Lower leg skin (tissue), 4 donors: Measurements from ENCODE around the gene LRRC37A. TPM values are rescaled to one million over a fixed set of nuclear protein-coding genes. Genes with fewer than 3 reads are reported as not detected.
"Not testable (repeated sequence)": the region's sequence is repeated elsewhere in the genome, so short reads cannot be mapped to it uniquely, and the experiment has no call there.

Experiments
- DNase-seq, 2 donors: peaks; one replicate each; pipeline ENCODE4 v3.0.0-alpha.2; 2019; ENCODE audit warnings: low spot score in 2 of 2
- H3K4me3 ChIP-seq: fragments of 200-600 bp; sonication (generic); 2 replicates; pipeline ENCODE4 v1.5.1; 2017; ENCODE audit warnings: mild to moderate bottlenecking, low read depth; ENCODE audit not compliant: poor library complexity, severe bottlenecking
- WGBS, 2 donors: methylation state at CpG; one replicate each; pipeline ENCODE4 v1.1.5; 2018; 5-methylcytosine and 5-hydroxymethylcytosine counted together
- intact Hi-C: fragments of 100-400 bp; cut with DNase I; formaldehyde crosslinking; loops from one replicate; pipeline ENCODE4 v1.15.0; 2023; ENCODE audit warnings: low total_unique reads
- total RNA-seq, 4 donors: library from RNA; depleted of rRNA; stranded (reverse); fragments of >200 nt; gene quantifications; one replicate each; pipeline ENCODE4 v1.1.0, GENCODE V29; 2016
- TF ChIP-seq, protein P1 (sequence below), 3 donors: fragments of 450-650 bp; IDR thresholded peaks; one replicate each; pipeline ENCODE4 v1.5.1; 2016; ENCODE audit warnings: antibody characterized with exemption in 3 of 3, mild to moderate bottlenecking in 3 of 3, moderate library complexity in 2 of 3

LRRC37A gene
- total RNA-seq, 4 donors from 2014 or later, result 1.1 to 11.0 (median 2.2) TPM

DNA sequence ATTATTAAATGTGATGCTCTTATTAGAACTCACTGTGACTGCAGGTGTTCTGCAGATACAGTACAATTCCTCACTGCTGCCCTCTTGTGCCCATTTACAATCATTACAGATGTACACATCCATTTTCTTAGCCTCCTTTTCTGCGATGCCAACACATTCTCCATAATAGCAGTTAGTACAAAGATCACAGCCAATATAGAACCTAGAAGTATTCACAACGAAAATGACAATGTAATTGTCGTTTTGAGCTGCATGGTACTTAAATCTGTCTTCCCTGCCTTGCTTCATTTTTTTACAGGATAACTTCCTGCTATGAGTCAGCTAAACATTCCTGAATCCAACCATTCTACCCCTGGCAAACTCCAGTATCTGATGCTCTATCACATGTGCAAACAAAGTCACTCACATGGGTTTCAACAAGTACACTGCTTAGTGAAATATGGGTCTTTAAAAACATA, 8.1 kb upstream of the LRRC37A start:
- intact Hi-C loops, H3K4me3 ChIP-seq: not testable (repeated sequence)
- peak in 1 of 2 donors; percentile 44 for DNase-seq
- WGBS, 2 donors, result 0 to 1% methylated on average over 3 of the region's 3 CpGs
- TF ChIP-seq, protein P1, sequence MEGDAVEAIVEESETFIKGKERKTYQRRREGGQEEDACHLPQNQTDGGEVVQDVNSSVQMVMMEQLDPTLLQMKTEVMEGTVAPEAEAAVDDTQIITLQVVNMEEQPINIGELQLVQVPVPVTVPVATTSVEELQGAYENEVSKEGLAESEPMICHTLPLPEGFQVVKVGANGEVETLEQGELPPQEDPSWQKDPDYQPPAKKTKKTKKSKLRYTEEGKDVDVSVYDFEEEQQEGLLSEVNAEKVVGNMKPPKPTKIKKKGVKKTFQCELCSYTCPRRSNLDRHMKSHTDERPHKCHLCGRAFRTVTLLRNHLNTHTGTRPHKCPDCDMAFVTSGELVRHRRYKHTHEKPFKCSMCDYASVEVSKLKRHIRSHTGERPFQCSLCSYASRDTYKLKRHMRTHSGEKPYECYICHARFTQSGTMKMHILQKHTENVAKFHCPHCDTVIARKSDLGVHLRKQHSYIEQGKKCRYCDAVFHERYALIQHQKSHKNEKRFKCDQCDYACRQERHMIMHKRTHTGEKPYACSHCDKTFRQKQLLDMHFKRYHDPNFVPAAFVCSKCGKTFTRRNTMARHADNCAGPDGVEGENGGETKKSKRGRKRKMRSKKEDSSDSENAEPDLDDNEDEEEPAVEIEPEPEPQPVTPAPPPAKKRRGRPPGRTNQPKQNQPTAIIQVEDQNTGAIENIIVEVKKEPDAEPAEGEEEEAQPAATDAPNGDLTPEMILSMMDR (IDR thresholded peaks at IDR 0.05), result peak in 1 of 3 donors; percentile 48

DNA sequence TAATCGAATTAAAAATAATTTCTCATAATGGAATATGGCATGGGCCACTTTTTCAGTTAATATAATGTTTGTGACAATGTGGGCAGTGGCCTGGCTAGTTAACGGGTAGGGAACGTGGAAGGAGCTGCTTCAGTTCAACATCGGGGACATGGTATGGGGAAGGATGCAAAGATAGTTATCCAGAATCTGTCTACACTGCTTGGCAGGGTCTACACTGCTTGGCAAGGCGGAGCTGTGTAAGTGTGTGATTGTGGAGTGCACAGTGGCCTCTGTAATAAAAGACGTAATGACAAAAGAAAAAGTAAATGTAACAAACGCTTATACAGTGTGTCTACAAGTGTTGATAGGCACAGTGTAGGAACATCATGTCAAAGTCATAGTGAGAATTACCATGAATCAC, 7.3 kb upstream of the LRRC37A start:
- intact Hi-C loops, DNase-seq, H3K4me3 ChIP-seq: not testable (repeated sequence)
- WGBS, 2 donors, result 79 to 81% methylated on average over 7 of the region's 7 CpGs

DNA sequence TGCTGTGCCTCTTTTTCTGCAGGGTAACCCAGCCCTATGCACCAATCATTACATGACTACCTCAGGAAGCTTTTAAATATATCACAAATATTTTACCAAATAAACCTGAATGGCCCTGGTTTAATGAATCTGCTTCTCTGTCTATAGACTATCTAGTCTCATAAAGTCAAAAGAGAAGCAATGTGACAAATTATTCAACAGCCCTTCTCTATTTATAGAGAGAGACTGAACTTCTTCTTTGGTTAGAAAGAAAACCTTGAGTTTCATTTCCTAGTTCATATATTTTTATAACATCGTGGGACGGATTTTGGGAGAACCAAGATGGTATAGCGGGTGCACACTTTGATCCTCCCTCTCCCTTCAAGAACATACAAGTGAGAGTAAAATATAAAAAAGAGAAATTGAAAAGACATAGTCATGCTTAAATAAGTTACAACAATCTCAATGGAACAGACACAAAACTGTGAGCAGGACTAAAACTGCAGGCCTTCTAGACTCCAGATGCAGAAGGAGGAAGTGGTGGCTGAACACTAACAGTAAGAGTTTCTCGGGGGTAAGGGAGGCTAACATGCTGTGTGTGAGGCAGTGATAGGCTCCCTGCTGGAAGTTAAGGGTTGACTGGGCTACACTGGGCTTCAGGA, 3.9 kb upstream of the LRRC37A start:
- WGBS, 2 donors, result 84 to 87% methylated on average over 4 of the region's 4 CpGs
- DNase-seq, intact Hi-C loops, H3K4me3 ChIP-seq: not testable (repeated sequence)

DNA sequence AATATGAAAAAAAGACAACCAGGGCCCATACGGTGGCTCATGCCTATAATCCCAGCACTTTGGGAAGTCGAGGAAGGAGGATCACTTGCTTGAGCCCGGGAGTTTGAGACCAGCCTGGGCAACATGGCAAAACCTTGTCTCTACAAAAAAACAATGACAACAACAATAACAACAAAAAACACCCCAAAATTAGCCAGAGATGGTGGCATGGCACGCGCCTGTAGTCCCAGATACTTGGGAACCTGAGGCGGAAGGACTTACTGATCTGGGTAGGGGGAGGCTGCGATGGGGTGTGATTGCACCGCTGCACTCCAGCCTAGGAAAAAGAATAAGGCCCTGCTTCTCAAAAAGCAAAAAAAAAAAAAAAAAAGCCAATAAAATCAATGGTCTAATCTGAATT, 3.3 kb upstream of the LRRC37A start:
- H3K4me3 ChIP-seq, intact Hi-C loops, DNase-seq: not testable (repeated sequence)
- WGBS, 2 donors, result 92 to 94% methylated on average over 8 of the region's 8 CpGs

DNA sequence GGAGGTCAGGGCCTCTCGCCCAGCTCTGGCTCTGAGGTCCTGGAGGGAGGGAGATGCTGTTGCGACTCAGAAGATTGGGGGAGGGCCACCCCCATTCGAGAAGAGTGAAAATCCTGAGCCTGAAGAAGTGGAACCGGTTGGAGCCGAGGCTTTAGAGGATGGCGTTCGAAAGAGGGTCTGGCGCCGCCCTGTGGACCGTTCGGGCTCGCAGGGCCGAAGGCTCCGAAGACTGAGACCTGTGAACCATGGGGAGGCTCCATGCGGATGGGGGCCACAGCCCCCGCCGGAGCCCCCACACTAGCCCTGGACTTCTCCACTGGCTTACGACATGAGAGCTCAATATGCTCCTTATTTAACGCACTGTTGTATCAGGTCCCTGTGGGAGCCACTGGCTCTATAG, 46.3 kb downstream of the LRRC37A start:
- H3K4me3 ChIP-seq, intact Hi-C loops, DNase-seq: not testable (repeated sequence)
- WGBS, 2 donors, result no CpG with 5 or more reads among the region's 19 CpGs

DNA sequence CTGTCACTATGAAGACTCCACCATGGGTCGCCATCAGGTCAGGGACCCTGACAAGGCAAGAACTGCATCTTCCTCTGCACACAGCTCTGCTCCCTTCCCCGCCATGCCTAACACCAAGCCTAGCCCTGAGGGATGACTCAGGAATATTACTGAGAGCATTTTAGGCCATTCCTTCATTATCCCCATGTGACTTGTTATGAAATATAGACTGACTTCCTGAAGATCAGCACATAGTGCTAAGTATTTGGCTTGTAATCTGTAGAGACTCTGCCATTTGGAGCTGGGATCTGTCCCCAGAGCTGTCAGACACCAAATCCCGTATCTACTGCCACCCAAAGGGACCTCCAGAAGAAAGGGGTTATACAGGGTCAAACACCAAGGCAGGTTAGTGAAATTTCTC, 47.2 kb downstream of the LRRC37A start:
- intact Hi-C loops, H3K4me3 ChIP-seq, DNase-seq: not testable (repeated sequence)
- WGBS, 2 donors, result no CpG with 5 or more reads among the region's 3 CpGs

DNA sequence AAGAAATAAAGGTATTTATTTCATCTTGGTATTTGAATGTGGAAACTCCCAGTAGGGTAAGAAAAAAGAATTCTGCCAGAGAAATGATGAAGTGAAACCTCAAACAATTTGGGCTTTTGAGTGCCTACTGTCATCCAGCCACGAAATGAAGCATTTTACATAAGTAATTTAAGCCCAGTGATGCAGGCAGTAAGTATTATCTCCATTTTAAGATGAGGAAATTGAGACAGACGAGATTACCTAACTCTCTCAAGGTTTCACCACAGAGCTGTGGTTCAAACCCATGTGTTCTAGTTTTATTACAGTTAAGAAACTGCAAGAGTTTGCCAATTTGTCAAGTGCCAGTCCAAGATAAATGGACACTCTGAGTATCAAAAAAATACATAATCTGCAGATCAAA, 53.4 kb downstream of the LRRC37A start:
- intact Hi-C loops, DNase-seq, H3K4me3 ChIP-seq: not testable (repeated sequence)
- WGBS, 2 donors, result no CpG with 5 or more reads among the region's 2 CpGs

DNA sequence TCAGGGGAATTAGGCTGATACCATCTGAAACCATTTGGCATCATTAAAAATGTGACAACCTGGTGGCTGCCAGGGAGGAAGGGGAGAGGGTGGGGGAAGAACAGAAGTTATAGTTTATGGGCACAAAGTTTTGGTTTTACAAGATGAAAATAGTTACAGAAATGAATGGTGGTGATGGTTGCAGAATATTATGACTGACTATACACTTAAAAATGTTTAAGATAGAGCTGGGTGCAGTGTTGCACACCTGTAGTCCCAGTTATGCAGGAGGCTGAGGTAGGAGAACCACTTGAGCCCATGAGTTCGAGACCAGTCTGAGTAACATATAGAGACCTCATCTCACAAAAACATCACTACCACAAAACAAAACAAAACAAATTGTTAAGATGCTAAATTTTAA, 54.1 kb downstream of the LRRC37A start:
- H3K4me3 ChIP-seq, intact Hi-C loops, DNase-seq: not testable (repeated sequence)
- WGBS, 2 donors, result no CpG with 5 or more reads among the region's 1 CpG

DNA sequence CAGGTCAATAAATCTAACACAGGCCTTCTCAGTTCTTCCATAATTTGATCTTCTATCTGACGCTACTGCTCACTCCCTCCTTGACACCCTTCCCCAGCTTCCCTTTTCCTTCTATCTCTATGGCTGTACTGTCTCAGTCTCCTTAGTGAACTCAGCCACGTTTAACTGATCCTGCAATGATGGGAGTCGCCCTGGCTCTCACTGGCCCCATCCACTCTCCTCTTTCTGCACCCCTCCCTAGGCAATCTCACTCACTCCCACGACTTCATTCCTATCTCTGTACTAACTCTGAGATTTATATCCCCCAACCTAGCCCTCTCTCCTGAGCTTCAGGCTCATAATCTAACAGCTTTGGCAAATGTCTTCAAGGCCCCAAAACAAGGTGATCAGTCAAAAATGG, 58.9 kb downstream of the LRRC37A start:
- DNase-seq, intact Hi-C loops, H3K4me3 ChIP-seq: not testable (repeated sequence)
- WGBS, 2 donors, result no CpG with 5 or more reads among the region's 4 CpGs

DNA sequence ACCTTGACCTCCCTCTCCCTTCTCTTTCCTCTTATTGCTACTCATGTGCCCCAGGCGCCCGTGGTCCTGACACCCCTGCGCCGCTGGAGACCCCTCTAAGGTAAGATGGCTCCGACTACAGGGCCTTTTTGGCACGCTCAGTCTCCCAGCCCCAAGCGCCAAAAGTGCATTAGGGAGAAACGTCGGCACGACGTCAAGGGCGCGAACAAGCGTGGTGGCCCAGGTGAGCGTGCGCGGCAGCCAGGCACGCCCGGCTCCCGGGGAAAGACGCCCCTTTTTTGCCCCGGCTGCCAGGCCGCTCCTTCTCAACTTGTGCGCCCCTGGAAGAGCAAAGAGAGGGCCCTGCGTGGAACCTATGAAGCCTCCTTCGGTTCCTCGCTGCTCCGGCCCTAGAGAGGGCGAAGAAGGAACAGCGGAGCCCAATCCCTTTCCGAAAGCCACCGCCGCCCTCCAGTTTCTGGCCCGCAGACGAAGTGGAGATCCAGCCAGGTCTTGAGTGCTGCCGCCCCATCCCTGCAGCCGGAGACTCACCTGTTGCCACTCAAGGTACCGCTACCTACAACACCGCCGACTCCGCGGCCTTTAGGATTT, 66.3 kb downstream of the LRRC37A start:
- intact Hi-C loops, DNase-seq, H3K4me3 ChIP-seq: not testable (repeated sequence)
- no CpG with 5 or more reads among the region's 42 CpGs for WGBS, 2 donors

DNA sequence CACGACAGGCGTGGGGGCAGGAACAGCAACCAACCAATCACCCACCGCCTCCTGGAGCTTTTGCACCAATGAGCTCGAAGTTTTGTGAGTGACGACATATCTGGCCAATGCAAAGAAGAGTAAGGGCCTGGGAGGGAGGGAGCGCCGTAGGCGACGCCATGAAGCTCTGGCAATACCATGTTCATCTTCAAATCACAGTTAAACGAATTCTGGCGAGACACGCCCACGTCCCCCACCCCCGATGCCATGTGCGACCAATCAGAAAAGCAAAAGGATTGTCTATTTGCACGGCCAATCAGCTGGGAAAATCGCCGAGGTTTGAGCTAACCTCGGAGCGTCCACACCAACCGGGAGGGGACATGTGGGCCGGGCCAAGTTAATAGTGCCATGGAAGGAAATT, 66.8 kb downstream of the LRRC37A start, which contains the start of gene ARL17B:
Gene ARL17B (minus strand): TSS at position 12 of the 400 bp plus-strand sequence. CDS start 3,369 bp downstream, outside the sequence.
- peak; percentile 95 to 98 for DNase-seq
- H3K4me3 ChIP-seq, intact Hi-C loops: not testable (repeated sequence)
- no CpG with 5 or more reads among the region's 22 CpGs for WGBS, 2 donors

DNA sequence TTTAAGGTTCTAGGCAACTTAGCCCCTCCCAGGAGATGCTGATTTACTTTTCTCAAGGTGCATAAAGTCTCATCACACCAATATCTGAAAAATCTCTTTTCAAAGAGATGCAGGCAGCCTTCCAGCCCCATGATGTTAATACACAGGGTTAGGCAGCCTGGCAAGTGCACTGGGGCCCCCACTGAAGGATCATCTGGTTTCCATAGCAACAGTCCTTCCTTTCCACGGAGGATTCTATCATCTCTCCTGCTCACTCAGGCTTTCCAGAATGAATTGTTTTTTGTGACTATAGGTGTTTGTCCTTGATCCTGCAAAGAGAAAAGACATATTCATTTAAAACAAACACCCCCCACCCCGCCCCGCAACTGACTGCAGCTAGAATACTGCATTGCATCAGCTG, 72.6 kb downstream of the LRRC37A start:
- no CpG with 5 or more reads among the region's 3 CpGs for WGBS, 2 donors
- DNase-seq, intact Hi-C loops, H3K4me3 ChIP-seq: not testable (repeated sequence)

DNA sequence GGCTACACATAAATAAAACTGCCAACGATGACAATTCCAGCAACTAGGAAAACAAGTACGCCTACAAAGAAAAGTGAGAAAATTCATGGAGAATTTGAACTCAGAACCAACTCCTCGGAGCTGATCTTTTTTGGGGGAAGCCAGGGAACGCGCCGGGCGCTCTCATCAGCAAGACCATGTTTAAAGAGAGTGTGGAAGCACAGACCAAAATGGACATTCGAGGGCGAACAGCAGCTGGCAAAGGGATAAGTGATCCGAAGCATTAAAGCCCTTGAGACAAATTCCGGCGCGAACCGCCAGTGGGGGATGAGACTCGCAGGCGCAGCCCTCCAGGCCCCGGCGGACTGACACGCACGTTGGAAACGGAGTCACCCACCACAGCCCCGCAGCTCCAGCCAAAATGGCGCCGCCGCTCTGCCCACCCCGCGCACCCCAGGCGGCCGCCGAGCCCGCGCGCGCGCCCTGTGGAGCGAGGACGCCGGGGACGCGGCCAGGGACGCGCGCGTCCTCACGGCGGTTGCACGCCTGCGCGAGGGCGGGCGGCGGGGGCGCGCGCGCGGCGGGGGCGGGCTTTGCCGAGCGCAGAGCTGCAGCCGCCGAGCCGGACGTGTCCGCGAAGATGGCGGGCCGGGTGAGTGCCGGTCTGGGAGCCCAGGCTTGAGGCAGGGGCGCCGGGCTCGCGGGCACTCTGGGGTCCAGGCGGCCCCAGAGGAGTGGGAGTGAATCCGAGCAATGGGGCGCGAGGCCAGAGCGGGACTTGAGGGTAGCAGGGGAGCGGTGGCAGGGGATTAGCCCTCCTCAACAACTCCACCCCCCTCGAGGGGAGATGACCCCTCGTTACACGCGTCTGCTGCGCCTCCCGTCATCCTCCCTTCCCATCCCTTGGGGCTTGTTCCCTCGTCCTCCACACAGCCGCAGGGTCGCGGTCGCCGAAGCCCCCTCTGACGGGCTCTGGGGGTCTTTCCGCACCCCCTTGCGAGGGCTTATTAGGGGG, 77.6 kb downstream of the LRRC37A start:
- no CpG with 5 or more reads among the region's 95 CpGs for WGBS, 2 donors
- H3K4me3 ChIP-seq, DNase-seq, intact Hi-C loops: not testable (repeated sequence)
